Testis (tissue), 3 donors: ENCODE data around the gene RCAN2. TPM values are rescaled to one million over a fixed set of nuclear protein-coding genes. Genes with fewer than 3 reads are reported as not detected.

Source experiments
- DNase-seq: peaks from one replicate; pipeline ENCODE4 v3.0.0-alpha.2; 2019
- H3K27ac ChIP-seq, 2 donors: fragments of 200-600 bp; sonication (generic); one replicate each; pipeline ENCODE4 v1.5.1; 2019
- H3K27me3 ChIP-seq: fragments of 200-600 bp; sonication (generic); one replicate; pipeline ENCODE4 v1.5.1; 2019
- H3K36me3 ChIP-seq: fragments of 200-600 bp; sonication (generic); one replicate; pipeline ENCODE4 v1.5.1; 2017; ENCODE audit warnings: low read depth; ENCODE audit errors: missing control alignments
- H3K4me1 ChIP-seq: fragments of 200-600 bp; sonication (generic); one replicate; pipeline ENCODE4 v1.5.1; 2019
- H3K4me3 ChIP-seq, 2 donors: fragments of 200-600 bp; sonication (generic); one replicate each; pipeline ENCODE4 v1.5.1; 2017 to 2019
- H3K9me3 ChIP-seq: fragments of 200-600 bp; sonication (generic); one replicate; pipeline ENCODE4 v1.5.1; 2017
- CTCF ChIP-seq, 3 experiments: fragments of 450-650 bp in 2 of 3; fragments of 200-600 bp in 1 of 3; sonication (generic) in 1 of 3; IDR thresholded peaks; one replicate each; pipeline ENCODE4 v1.5.1; 2016 to 2019; ENCODE audit warnings: antibody characterized with exemption in 3 of 3, mild to moderate bottlenecking in 2 of 3, moderate library complexity in 1 of 3
- POLR2A ChIP-seq: fragments of 450-650 bp; IDR thresholded peaks from one replicate; pipeline ENCODE4 v1.6.1; 2017; ENCODE audit warnings: antibody characterized with exemption, mild to moderate bottlenecking, moderate library complexity
- WGBS, 2 donors: methylation state at CpG; one replicate each; pipeline ENCODE4 v1.1.5; 2018; 5-methylcytosine and 5-hydroxymethylcytosine counted together
- intact Hi-C: fragments of 100-400 bp; cut with DNase I; formaldehyde crosslinking; loops from one replicate; pipeline ENCODE4 v1.15.1; 2023; ENCODE audit warnings: low total_unique reads
- polyA plus RNA-seq: library from polyadenylated mRNA; stranded (reverse); fragments of 350-450 nt; fragmentation: Illumina TruSeq; extraction: RNeasy Lipid Tissue Mini Kit (QIAGEN cat#74804); gene quantifications from one replicate; pipeline ENCODE4 v1.2.3, GENCODE V29; 2014; ENCODE audit warnings: low read depth, low replicate concordance; ENCODE audit not compliant: insufficient read depth
- total RNA-seq, 2 donors: library from RNA; depleted of rRNA; stranded (reverse); fragments of >200 nt; gene quantifications; one replicate each; pipeline ENCODE4 v1.2.3, GENCODE V29; 2016

RCAN2 gene
- total and polyA plus RNA-seq, 3 donors from 2014 or later, result 6.3 to 17.4 (median 7.1) TPM

GRCh38 chr6:46378161-46378881 is 112.9 kb downstream of the RCAN2 start:
- no peaks in the 10 kb centered on the region for H3K9me3 ChIP-seq
- H3K36me3 ChIP-seq, result no peaks in the 10 kb centered on the region
- 67 to 77% methylated on average over 2 of the region's 2 CpGs for WGBS, 2 donors
- H3K4me1 ChIP-seq, result peaks cover 48% of the 10 kb centered on the region
- TF ChIP-seq CTCF (IDR thresholded peaks at IDR 0.05) (no peak), POLR2A (no peak)
- H3K27me3 ChIP-seq, result no peaks in the 10 kb centered on the region
- peak; percentile 36 for DNase-seq
- no peak overlapping the region for H3K4me3 ChIP-seq
- intact Hi-C loops, result no loop called here
- H3K27ac ChIP-seq, result peak overlapping the region; percentile 33 to 60

GRCh38 chr6:46377209-46377608 is 114.0 kb downstream of the RCAN2 start:
- Histone ChIP-seq H3K9me3 (no peaks in the 10 kb centered on the region), H3K4me1 (peaks cover 42% of the 10 kb centered on the region), H3K36me3 (no peaks in the 10 kb centered on the region), H3K4me3 (no peak overlapping the region), H3K27ac (peak overlapping the region; percentile 16 to 33), H3K27me3 (no peaks in the 10 kb centered on the region)
- DNase-seq, result no peak
- intact Hi-C loops, result no loop called here
- 62 to 76% methylated on average over 8 of the region's 8 CpGs for WGBS, 2 donors
- TF ChIP-seq CTCF (IDR thresholded peaks at IDR 0.05) (no peak), POLR2A (no peak)

GRCh38 chr6:46376562-46377061 is 114.6 kb downstream of the RCAN2 start:
- Histone ChIP-seq H3K4me1 (peaks cover 37% of the 10 kb centered on the region), H3K27me3 (no peaks in the 10 kb centered on the region), H3K4me3 (no peak overlapping the region), H3K9me3 (no peaks in the 10 kb centered on the region), H3K36me3 (no peaks in the 10 kb centered on the region), H3K27ac (peak overlapping the region; percentile 16 to 33)
- 77 to 80% methylated on average over 7 of the region's 7 CpGs for WGBS, 2 donors
- no peak for TF ChIP-seq CTCF (IDR thresholded peaks at IDR 0.05)
- intact Hi-C loops, result no loop called here
- DNase-seq, result no peak

GRCh38 chr6:46370622-46371021 is 120.6 kb downstream of the RCAN2 start:
- no peaks in the 10 kb centered on the region for H3K9me3 ChIP-seq
- no peak overlapping the region for H3K27ac ChIP-seq
- DNase-seq, result no peak
- 42 to 70% methylated on average over 1 of the region's 1 CpG for WGBS, 2 donors
- H3K4me1 ChIP-seq, result no peaks in the 10 kb centered on the region
- intact Hi-C loops, result no loop called here
- no peaks in the 10 kb centered on the region for H3K36me3 ChIP-seq
- H3K4me3 ChIP-seq, result no peak overlapping the region
- no peak for TF ChIP-seq CTCF (IDR thresholded peaks at IDR 0.05)
- TF ChIP-seq POLR2A, result no peak
- H3K27me3 ChIP-seq, result no peaks in the 10 kb centered on the region

- TF ChIP-seq POLR2A, result no peak
- no peak for TF ChIP-seq CTCF (IDR thresholded peaks at IDR 0.05)
- WGBS, 2 donors, result 92 to 96% methylated on average over 1 of the region's 1 CpG
- H3K4me1 ChIP-seq, result no peaks in the 10 kb centered on the region
- H3K9me3 ChIP-seq, result no peaks in the 10 kb centered on the region
- no peak for DNase-seq
- no peaks in the 10 kb centered on the region for H3K36me3 ChIP-seq
- no peaks in the 10 kb centered on the region for H3K27me3 ChIP-seq
- intact Hi-C loops, result no loop called here
- no peak overlapping the region for H3K4me3 ChIP-seq
- H3K27ac ChIP-seq, result no peak overlapping the region
These were observed 123.1 kb downstream of the RCAN2 start for GRCh38 chr6:46368169-46368536.
